22Rv1 (cell line): ENCODE data around the gene COX7A2.

Experiments
- H3K27ac ChIP-seq: fragments of 450-650 bp; 2 replicates; pipeline ENCODE4 v1.5.1; 2017
- CTCF ChIP-seq: fragments of 450-650 bp; IDR thresholded peaks from 2 replicates; pipeline ENCODE4 v1.5.1; 2017; ENCODE audit warnings: mild to moderate bottlenecking
- ZFX ChIP-seq: fragments of 450-650 bp; IDR thresholded peaks from 2 replicates; pipeline ENCODE4 v1.6.1; 2017; ENCODE audit warnings: antibody characterized with exemption, borderline replicate concordance

The COX7A2 gene

GRCh38 chr6:75257343-75258087, 13.9 kb upstream of the COX7A2 start:
- H3K27ac ChIP-seq, result no peak overlapping the region
- no peak for TF ChIP-seq CTCF
- no peak for TF ChIP-seq ZFX

DNA sequence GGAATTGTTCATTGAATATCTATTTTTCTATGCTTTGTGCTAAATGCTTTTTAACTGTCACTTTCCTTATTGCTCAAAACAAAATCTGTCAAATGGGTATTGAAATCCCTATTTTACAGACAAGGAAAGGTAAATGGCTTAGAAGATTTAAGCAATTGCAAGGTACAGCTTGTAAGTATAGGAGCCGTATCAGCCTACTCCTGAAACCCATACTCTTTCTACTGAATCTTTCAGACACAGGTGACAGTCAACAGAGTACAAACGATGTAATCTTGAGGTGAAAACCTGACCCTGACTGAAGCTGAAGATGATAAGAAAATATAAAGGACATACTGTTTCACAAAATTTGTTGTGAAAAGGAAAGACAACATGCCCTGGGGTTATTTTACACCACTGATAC, 7.0 kb upstream of the COX7A2 start:
- TF ChIP-seq CTCF, result no peak
- TF ChIP-seq ZFX, result no peak
- no peak overlapping the region for H3K27ac ChIP-seq

GRCh38 chr6:75249837-75250236, 6.2 kb upstream of the COX7A2 start:
- H3K27ac ChIP-seq, result no peak overlapping the region
- no peak for TF ChIP-seq ZFX
- TF ChIP-seq CTCF, result no peak

DNA sequence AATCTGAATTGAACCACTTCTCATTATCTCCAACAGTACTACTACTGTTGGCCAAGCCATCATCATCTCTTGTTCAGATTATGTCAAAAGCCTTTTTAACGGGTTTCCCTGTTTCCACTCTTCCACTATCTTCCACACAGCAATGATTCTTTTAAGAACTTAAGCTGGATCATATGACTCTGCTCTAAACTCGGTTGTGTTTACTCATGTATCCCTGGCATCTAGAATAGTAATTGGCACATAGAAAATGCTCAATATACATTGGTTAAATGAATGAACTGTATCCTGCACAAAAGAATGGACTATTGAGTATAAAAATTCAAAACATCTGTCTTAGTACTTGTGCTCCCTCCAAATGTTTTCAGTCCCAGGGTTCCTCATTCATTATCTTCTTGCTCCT, 2.8 kb upstream of the COX7A2 start:
- no peak overlapping the region for H3K27ac ChIP-seq
- TF ChIP-seq CTCF (no peak), ZFX (no peak)

DNA sequence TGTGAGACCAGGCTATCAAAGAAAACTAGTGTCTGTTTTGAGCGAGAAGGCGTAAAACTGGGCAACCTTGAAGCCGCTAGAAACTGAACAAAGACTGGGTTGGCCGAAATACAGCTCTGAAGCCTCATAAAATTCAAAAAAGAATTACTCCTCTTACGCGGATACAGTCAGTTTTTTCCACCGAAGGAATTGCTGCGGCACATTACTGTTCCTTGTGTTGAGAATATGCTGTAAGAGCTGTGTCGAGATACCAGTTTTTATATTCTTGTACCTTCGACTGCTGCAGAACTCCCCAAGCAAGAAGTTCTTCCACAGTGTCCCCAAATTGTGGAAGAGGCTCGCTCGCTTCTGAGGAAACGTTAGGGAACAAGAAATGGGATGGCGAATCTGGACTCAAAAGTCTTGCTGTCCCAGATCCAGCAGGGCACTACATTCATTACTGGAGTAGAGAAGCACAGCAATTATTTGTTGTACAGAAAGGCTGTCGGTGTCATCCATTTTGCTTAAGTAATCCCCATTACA, 523 bp upstream of the COX7A2 start:
- H3K27ac ChIP-seq, result peak overlapping the region; percentile 93

GRCh38 chr6:75236630-75237029, 7.0 kb downstream of the COX7A2 start:
- H3K27ac ChIP-seq, result no peak overlapping the region
- TF ChIP-seq CTCF (no peak), ZFX (no peak)

More for the DNA sequence above, 523 bp upstream of the COX7A2 start:
- TF ChIP-seq ZFX (no peak), CTCF (no peak)

DNA sequence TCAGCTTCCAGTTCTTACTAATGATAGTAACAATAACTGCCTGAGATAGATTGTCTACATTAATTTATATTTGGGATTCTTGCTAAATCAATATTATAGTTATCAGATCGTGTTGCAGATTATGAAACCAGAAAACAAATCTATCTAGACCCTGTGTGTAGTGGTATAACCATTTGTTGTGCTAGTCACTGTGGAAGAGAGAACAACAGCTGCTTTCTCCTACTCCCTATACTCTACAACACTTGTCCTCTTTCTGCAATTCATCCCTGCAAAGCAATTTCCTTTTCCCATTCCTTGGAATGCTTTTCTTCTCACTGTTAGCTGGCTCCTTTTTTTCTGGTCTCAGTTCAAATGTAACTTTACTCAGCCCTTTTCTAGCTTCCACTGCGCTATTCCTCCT, 8.3 kb downstream of the COX7A2 start:
- no peak for TF ChIP-seq CTCF
- TF ChIP-seq ZFX, result no peak
- H3K27ac ChIP-seq, result no peak overlapping the region
